Measurements from ENCODE around the gene TRIM56. TPM values are rescaled to one million over a fixed set of nuclear protein-coding genes. Genes with fewer than 3 reads are reported as not detected.

TRIM56 gene
- total and polyA plus RNA-seq, 11 donors, result 7.9 to 37.4 (median 13.8) TPM

DNA sequence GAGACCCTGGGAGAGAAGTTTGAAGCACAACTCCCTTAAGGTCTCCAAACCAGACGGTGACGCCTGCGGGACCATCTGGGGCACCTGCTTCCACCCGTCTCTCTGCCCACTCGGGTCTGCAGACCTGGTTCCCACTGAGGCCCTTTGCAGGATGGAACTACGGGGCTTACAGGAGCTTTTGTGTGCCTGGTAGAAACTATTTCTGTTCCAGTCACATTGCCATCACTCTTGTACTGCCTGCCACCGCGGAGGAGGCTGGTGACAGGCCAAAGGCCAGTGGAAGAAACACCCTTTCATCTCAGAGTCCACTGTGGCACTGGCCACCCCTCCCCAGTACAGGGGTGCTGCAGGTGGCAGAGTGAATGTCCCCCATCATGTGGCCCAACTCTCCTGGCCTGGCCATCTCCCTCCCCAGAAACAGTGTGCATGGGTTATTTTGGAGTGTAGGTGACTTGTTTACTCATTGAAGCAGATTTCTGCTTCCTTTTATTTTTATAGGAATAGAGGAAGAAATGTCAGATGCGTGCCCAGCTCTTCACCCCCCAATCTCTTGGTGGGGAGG, 52.5 kb downstream of the TRIM56 start:
- peak overlapping the region in 7 of 12 donors; percentile 41 to 76 (median 55) for H3K27ac ChIP-seq
- peaks cover 0 to 21% (median 10%) of the 10 kb centered on the region in 12 donors for H3K4me1 ChIP-seq
- intact Hi-C loops (cut with DNase I), result loop anchor here in 9 of 10 donors (1.0 to 10.0 kb wide), 7 partner anchors 40 to 245 kb away; partner anchors contain the start of gene ACHE (in 3 of the 9)
- 56 to 89% (median 66%) methylated on average over 6 to 9 of the region's 9 CpGs for WGBS, 4 donors
- no peak for TF ChIP-seq POLR2A (IDR thresholded peaks at IDR 0.05)
- TF ChIP-seq, protein P1, sequence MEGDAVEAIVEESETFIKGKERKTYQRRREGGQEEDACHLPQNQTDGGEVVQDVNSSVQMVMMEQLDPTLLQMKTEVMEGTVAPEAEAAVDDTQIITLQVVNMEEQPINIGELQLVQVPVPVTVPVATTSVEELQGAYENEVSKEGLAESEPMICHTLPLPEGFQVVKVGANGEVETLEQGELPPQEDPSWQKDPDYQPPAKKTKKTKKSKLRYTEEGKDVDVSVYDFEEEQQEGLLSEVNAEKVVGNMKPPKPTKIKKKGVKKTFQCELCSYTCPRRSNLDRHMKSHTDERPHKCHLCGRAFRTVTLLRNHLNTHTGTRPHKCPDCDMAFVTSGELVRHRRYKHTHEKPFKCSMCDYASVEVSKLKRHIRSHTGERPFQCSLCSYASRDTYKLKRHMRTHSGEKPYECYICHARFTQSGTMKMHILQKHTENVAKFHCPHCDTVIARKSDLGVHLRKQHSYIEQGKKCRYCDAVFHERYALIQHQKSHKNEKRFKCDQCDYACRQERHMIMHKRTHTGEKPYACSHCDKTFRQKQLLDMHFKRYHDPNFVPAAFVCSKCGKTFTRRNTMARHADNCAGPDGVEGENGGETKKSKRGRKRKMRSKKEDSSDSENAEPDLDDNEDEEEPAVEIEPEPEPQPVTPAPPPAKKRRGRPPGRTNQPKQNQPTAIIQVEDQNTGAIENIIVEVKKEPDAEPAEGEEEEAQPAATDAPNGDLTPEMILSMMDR (IDR thresholded peaks at IDR 0.05), result no peak
- H3K27me3 ChIP-seq, result no peaks in the 10 kb centered on the region
- H3K36me3 ChIP-seq, result peaks cover 0 to 30% (median 0%) of the 10 kb centered on the region in 9 donors
- H3K4me3 ChIP-seq, result peak overlapping the region in 3 of 12 donors; percentile 0 to 15 (median 4)
- DNase-seq, result no peak
- H3K9me3 ChIP-seq, result no peaks in the 10 kb centered on the region
- peak in 1 of 4 donors; percentile 1 for ATAC-seq

DNA sequence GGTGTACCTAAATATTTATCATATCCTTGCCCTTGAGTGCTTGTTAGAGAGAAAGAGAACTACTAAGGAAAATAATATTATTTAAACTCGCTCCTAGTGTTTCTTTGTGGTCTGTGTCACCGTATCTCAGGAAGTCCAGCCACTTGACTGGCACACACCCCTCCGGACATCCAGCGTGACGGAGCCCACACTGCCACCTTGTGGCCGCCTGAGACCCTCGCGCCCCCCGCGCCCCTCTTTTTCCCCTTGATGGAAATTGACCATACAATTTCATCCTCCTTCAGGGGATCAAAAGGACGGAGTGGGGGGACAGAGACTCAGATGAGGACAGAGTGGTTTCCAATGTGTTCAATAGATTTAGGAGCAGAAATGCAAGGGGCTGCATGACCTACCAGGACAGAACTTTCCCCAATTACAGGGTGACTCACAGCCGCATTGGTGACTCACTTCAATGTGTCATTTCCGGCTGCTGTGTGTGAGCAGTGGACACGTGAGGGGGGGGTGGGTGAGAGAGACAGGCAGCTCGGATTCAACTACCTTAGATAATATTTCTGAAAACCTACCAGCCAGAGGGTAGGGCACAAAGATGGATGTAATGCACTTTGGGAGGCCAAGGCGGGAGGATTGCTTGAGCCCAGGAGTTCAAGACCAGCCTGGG, 53.1 kb downstream of the TRIM56 start:
- peak overlapping the region in 3 of 12 donors; percentile 0 to 15 (median 4) for H3K4me3 ChIP-seq
- ATAC-seq (peak; percentile 68 to 93 (median 92)), DNase-seq (peak in 4 of 5 donors; percentile 66 to 91 (median 82))
- H3K4me1 ChIP-seq, result peaks cover 0 to 21% (median 10%) of the 10 kb centered on the region in 12 donors
- no peaks in the 10 kb centered on the region for H3K27me3 ChIP-seq
- peak overlapping the region in 7 of 12 donors; percentile 41 to 76 (median 55) for H3K27ac ChIP-seq
- intact Hi-C loops (cut with DNase I), result loop anchor here in 8 of 10 donors (1.0 to 10.0 kb wide), 7 partner anchors 41 to 246 kb away; partner anchors contain the start of gene ACHE (in 3 of the 8)
- no peak for TF ChIP-seq POLR2A (IDR thresholded peaks at IDR 0.05)
- TF ChIP-seq, protein P1 (IDR thresholded peaks at IDR 0.05), result peak; percentile 72 to 89 (median 84)
- H3K36me3 ChIP-seq, result peaks cover 0 to 26% (median 0%) of the 10 kb centered on the region in 9 donors
- H3K9me3 ChIP-seq, result no peaks in the 10 kb centered on the region
- 5 to 7% (median 6%) methylated on average over 15 to 16 of the region's 16 CpGs for WGBS, 4 donors

DNA sequence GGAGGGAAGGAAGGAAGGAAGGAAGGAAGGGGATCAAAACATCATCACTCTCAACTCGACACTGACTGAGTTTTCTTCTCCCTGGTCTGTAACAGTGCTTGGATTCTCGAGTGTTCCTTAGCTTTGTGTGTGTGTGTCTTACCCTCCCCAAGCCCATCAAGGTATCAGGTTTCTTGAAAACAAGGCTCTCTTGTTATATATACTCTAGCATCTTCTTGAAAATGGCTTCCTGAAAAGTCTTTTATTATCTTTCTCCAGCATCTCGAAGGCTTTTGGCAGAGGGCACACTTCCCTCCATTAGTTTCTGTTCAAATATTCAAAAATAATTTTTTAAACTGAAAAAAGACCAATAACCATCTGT, 55.0 kb downstream of the TRIM56 start:
- DNase-seq (no peak), ATAC-seq (no peak)
- Histone ChIP-seq H3K9me3 (no peaks in the 10 kb centered on the region), H3K27me3 (no peaks in the 10 kb centered on the region), H3K4me1 (peaks cover 0 to 29% (median 12%) of the 10 kb centered on the region in 12 donors), H3K4me3 (no peak overlapping the region), H3K36me3 (peaks cover 0 to 16% (median 0%) of the 10 kb centered on the region in 9 donors), H3K27ac (no peak overlapping the region)
- TF ChIP-seq, protein P1 (IDR thresholded peaks at IDR 0.05), result no peak
- no peak for TF ChIP-seq POLR2A (IDR thresholded peaks at IDR 0.05)
- WGBS, 4 donors, result 33 to 40% (median 37%) methylated on average over 3 of the region's 3 CpGs
- intact Hi-C loops (cut with DNase I), result loop anchor here in 5 of 10 donors (5.0 to 10.0 kb wide), 4 partner anchors 52 to 246 kb away; partner anchors contain the start of gene ACHE (in 1 of the 5)

Data from heart left ventricle (tissue), 16 donors.